Peyer's patch (tissue), 4 donors: ENCODE measurements around the gene PLXNA2. TPM values are rescaled to one million over a fixed set of nuclear protein-coding genes. Genes with fewer than 3 reads are reported as not detected.

Experiments
- DNase-seq, 3 donors: peaks; one replicate each; pipeline ENCODE4 v3.0.0-alpha.2; 2017 to 2019
- H3K27ac ChIP-seq, 4 donors: fragments of 200-600 bp; sonication (generic); one replicate each; pipeline ENCODE4 v1.5.1; 2016 to 2019
- H3K27me3 ChIP-seq, 2 donors: fragments of 200-600 bp; sonication (generic); one replicate each; pipeline ENCODE4 v1.5.1; 2019
- H3K36me3 ChIP-seq, 3 donors: fragments of 200-600 bp; sonication (generic); one replicate each; pipeline ENCODE4 v1.5.1; 2016 to 2019
- H3K4me1 ChIP-seq, 4 donors: fragments of 200-600 bp; sonication (generic); one replicate each; pipeline ENCODE4 v1.5.1; 2016 to 2019
- H3K4me3 ChIP-seq, 4 donors: fragments of 200-600 bp; sonication (generic); 1 replicate in 3 of 4; 2 replicates in 1 of 4; pipeline ENCODE4 v1.5.1; 2016 to 2019; ENCODE audit warnings: mild to moderate bottlenecking in 1 of 4
- H3K9me3 ChIP-seq, 4 donors: fragments of 200-600 bp; sonication (generic); one replicate each; pipeline ENCODE4 v1.5.1; 2016 to 2019; ENCODE audit warnings: mild to moderate bottlenecking in 1 of 4
- CTCF ChIP-seq, 6 experiments: fragments of 450-650 bp in 4 of 6; fragments of 200-600 bp in 2 of 6; sonication (generic) in 1 of 6; IDR thresholded peaks; one replicate each; pipeline ENCODE4 v1.5.1; 2017 to 2019; ENCODE audit warnings: antibody characterized with exemption in 6 of 6, mild to moderate bottlenecking in 3 of 6, moderate library complexity in 1 of 6
- POLR2A ChIP-seq, 2 donors: fragments of 450-650 bp; IDR thresholded peaks; one replicate each; pipeline ENCODE4 v1.5.1; 2017; ENCODE audit warnings: antibody characterized with exemption in 2 of 2, mild to moderate bottlenecking in 2 of 2, moderate library complexity in 2 of 2
- total RNA-seq, 4 donors: library from RNA; depleted of rRNA; stranded (reverse); fragments of >200 nt; gene quantifications; one replicate each; pipeline ENCODE4 v1.1.0, GENCODE V29; 2016

The PLXNA2 gene
- total RNA-seq, 4 donors from 2014 or later: 51.5 to 70.2 (median 62.5) TPM

GRCh38 chr1:208012721-208013120, 231.5 kb downstream of the PLXNA2 start:
- no peaks in the 10 kb centered on the region for H3K4me1 ChIP-seq
- DNase-seq: no peak
- no peaks in the 10 kb centered on the region for H3K27me3 ChIP-seq
- H3K4me3 ChIP-seq: no peak overlapping the region
- TF ChIP-seq POLR2A (IDR thresholded peaks at IDR 0.05) (no peak), CTCF (IDR thresholded peaks at IDR 0.05) (no peak)
- no peak overlapping the region for H3K27ac ChIP-seq
- H3K9me3 ChIP-seq: no peaks in the 10 kb centered on the region
- no peaks in the 10 kb centered on the region for H3K36me3 ChIP-seq

- TF ChIP-seq CTCF (IDR thresholded peaks at IDR 0.05) (no peak), POLR2A (IDR thresholded peaks at IDR 0.05) (no peak)
- no peak for DNase-seq
- Histone ChIP-seq H3K27ac (no peak overlapping the region), H3K36me3 (no peaks in the 10 kb centered on the region), H3K4me1 (no peaks in the 10 kb centered on the region), H3K9me3 (no peaks in the 10 kb centered on the region), H3K4me3 (no peak overlapping the region), H3K27me3 (no peaks in the 10 kb centered on the region)
These were observed 233.6 kb downstream of the PLXNA2 start for GRCh38 chr1:208010487-208011071.

DNA sequence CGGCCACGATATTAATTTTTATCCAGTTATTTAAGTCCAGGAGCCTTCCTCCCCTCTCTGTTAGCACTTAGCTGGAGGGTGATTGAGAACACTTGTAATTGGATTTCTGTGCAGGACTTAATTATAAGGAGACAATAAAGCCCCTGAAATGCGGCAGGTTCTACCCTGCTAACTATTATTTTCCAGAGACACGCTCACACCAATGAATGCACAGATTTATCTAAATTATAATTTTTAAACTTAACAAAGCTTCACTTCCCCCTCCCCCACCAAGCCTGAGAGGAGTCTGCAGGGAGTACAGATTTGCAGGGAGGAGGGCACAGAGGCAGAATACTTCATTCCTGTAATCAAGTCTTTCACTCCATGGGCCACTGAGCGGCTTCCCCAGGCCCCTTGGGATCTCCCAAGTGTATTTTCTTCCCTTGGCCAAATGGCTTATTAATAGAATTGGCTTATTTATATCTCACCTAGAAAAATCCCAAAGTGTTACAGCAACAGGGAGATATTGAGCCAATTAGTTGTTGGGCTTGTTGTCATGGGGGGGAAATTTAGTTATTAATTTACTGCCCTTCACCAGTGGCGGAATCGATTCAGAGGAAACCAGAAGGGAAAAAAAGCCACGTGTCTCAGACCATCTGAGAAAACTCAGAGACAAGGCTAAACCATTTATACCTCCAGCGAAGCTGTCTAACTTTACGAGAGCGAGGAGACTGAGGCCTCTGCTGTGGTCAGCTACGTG, 234.3 kb downstream of the PLXNA2 start:
- Histone ChIP-seq H3K27ac (no peak overlapping the region), H3K9me3 (no peaks in the 10 kb centered on the region), H3K36me3 (no peaks in the 10 kb centered on the region), H3K27me3 (no peaks in the 10 kb centered on the region), H3K4me3 (no peak overlapping the region), H3K4me1 (no peaks in the 10 kb centered on the region)
- DNase-seq: no peak
- no peak for TF ChIP-seq CTCF (IDR thresholded peaks at IDR 0.05)
- TF ChIP-seq POLR2A (IDR thresholded peaks at IDR 0.05): no peak

DNA sequence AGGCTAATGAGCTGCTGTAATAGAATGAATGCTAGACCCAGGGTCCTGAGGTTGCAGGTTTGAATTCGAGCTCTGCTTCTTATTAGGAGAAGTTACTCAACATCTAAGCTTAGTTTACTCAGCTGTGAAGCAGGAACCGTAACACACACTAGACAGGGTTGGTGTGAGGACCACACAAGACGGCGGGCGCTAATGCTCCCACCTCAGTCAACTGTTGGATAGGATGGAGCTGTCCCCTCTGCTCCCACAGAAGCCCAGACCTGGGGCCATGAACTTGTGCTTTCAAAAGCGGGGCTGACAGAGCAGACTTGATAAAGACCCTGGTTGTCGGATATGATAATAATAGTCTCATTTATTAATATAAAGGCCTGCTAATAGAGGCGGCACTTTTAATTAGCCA, 234.9 kb downstream of the PLXNA2 start:
- no peak for DNase-seq
- Histone ChIP-seq H3K27me3 (no peaks in the 10 kb centered on the region), H3K4me1 (no peaks in the 10 kb centered on the region), H3K4me3 (no peak overlapping the region), H3K9me3 (no peaks in the 10 kb centered on the region), H3K27ac (no peak overlapping the region), H3K36me3 (no peaks in the 10 kb centered on the region)
- TF ChIP-seq CTCF (IDR thresholded peaks at IDR 0.05) (no peak), POLR2A (IDR thresholded peaks at IDR 0.05) (no peak)

DNA sequence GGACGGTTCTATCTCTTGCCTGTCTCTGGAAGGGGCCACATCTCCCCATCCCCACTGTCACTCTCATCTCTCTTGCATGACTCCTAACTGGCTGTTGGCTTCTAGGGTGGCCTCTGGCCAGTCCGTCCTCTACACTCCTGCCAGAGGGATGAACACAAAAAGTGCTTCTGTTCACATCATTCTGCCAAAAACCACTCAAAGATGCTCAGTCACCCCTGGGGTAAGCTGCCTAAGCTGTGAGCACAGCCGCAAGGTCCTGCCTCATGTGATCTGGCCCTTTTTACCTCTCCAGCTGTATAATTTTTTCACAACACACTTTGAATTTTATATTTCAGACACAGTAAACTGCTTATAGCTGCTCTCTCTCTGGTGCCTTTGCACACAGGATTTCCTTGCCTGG, 235.7 kb downstream of the PLXNA2 start:
- DNase-seq: no peak
- H3K27me3 ChIP-seq: no peaks in the 10 kb centered on the region
- no peaks in the 10 kb centered on the region for H3K4me1 ChIP-seq
- no peak overlapping the region for H3K27ac ChIP-seq
- H3K4me3 ChIP-seq: no peak overlapping the region
- H3K9me3 ChIP-seq: no peaks in the 10 kb centered on the region
- TF ChIP-seq POLR2A (IDR thresholded peaks at IDR 0.05) (no peak), CTCF (IDR thresholded peaks at IDR 0.05) (no peak)
- H3K36me3 ChIP-seq: no peaks in the 10 kb centered on the region
